Transverse colon (tissue), 4 donors: Measurements from ENCODE around the gene PSMG3. TPM values are rescaled to one million over a fixed set of nuclear protein-coding genes. Genes with fewer than 3 reads are reported as not detected.

Experiments
- DNase-seq: peaks from one replicate; pipeline ENCODE4 v3.0.0-alpha.2; 2019
- H3K27ac ChIP-seq, 4 donors: fragments of 200-600 bp; sonication (generic); 2 replicates each; pipeline ENCODE4 v1.5.1; 2016 to 2018; ENCODE audit warnings: inconsistent platforms in 4 of 4
- H3K27me3 ChIP-seq: fragments of 200-600 bp; sonication (generic); 2 replicates; pipeline ENCODE4 v1.5.1; 2017; ENCODE audit warnings: inconsistent platforms
- H3K36me3 ChIP-seq, 4 donors: fragments of 200-600 bp; sonication (generic); 2 replicates each; pipeline ENCODE4 v1.5.1; 2017 to 2019; ENCODE audit warnings: inconsistent platforms in 4 of 4
- H3K4me1 ChIP-seq, 4 donors: fragments of 200-600 bp; sonication (generic); 2 replicates each; pipeline ENCODE4 v1.5.1; 2017 to 2020; ENCODE audit warnings: inconsistent platforms in 4 of 4
- H3K4me3 ChIP-seq, 4 donors: fragments of 200-600 bp; sonication (generic); 1 replicate in 1 of 4; 2 replicates in 3 of 4; pipeline versions ENCODE4 v1.5.1 to v1.6.1; 2017 to 2019; ENCODE audit warnings: inconsistent platforms in 4 of 4
- H3K9me3 ChIP-seq, 2 donors: fragments of 200-600 bp; sonication (generic); 2 replicates each; pipeline ENCODE4 v1.5.1; 2017 to 2019; ENCODE audit warnings: inconsistent platforms in 2 of 2
- CTCF ChIP-seq, 5 experiments: fragments of 200-600 bp in 3 of 5; fragments of 450-650 bp in 2 of 5; sonication (generic) in 3 of 5; IDR thresholded peaks; 1 replicate in 2 of 5; 2 replicates in 3 of 5; pipeline ENCODE4 v1.5.1; 2016 to 2017; ENCODE audit warnings: antibody characterized with exemption in 5 of 5, inconsistent platforms in 3 of 5, mild to moderate bottlenecking in 2 of 5, moderate library complexity in 1 of 5
- EP300 ChIP-seq: sonication (generic); formaldehyde crosslinking; IDR thresholded peaks from one replicate; pipeline ENCODE4 v1.6.1; 2017; ENCODE audit warnings: antibody characterized with exemption, low read depth
- POLR2A ChIP-seq: fragments of 450-650 bp; IDR thresholded peaks from one replicate; pipeline ENCODE4 v1.6.1; 2016; ENCODE audit warnings: antibody characterized with exemption, mild to moderate bottlenecking, moderate library complexity
- POLR2AphosphoS5 ChIP-seq, 3 donors: sonication (generic); formaldehyde crosslinking; IDR thresholded peaks; one replicate each; pipeline ENCODE4 v1.6.1; 2016; ENCODE audit warnings: antibody characterized with exemption in 3 of 3
- WGBS, 2 donors: methylation state at CpG; one replicate each; pipeline ENCODE4 v1.1.5; 2018; ENCODE audit warnings: low coverage in 1 of 2; 5-methylcytosine and 5-hydroxymethylcytosine counted together
- in situ Hi-C, 4 donors: fragments of 200-750 bp; cut with MboI; loops; one replicate each; pipeline versions ENCODE4 v1.15.0 to v1.15.1; 2017; ENCODE audit warnings: low sequenced_read_pairs in 3 of 4, low pct_ligation_motif_present in 1 of 4, low pct_unique_long_range_greater_than_20kb in 1 of 4
- intact Hi-C: fragments of 100-400 bp; cut with DNase I; formaldehyde crosslinking; loops from one replicate; pipeline ENCODE4 v1.15.1; 2023; ENCODE audit warnings: low total_unique reads
- total RNA-seq, 4 donors: library from RNA; depleted of rRNA; stranded (reverse); fragments of >200 nt; gene quantifications; one replicate each; pipeline ENCODE4 v1.1.0, GENCODE V29; 2016

Gene PSMG3
- total RNA-seq, 4 donors from 2014 or later = 7.1 to 41.9 (median 27.6) TPM

DNA sequence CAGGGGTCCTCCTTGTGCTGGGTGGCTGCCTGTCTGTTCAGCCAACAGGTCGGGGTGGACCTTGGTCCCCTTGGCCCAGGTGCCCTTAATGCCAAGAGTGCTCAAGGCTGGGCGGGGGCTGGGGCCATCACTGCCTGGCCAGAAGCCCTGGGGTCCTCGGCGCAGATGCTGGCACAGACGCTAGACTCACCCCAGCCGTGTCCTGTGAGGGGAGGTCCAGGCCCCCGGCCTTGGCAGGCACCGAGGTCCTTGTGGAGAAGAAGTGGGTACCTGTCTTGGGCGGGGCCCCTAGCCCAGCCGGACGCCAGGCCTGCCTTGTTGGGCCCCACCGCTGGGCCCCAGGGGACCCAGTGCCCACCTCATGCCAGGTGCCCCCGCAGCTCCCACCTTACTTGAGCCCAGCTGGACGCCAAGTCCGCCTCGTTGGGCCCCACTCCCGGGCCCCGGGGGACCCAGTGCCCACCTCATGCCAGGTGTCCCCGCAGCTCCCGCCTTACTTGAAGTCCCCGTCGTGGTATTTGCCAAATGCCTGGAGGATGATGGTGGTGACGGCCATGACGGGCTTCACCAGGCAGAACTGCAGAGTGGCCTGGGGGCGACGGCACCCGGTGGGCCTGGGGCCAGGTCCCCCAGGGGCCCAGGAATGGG is 20.4 kb downstream of the PSMG3 start:
- in situ Hi-C loops (no loop called here), intact Hi-C loops (no loop called here)
- Histone ChIP-seq H3K27ac (no peak overlapping the region), H3K4me3 (no peak overlapping the region), H3K27me3 (no peaks in the 10 kb centered on the region), H3K4me1 (peaks cover 0 to 12% (median under 1%) of the 10 kb centered on the region in 4 donors), H3K9me3 (no peaks in the 10 kb centered on the region), H3K36me3 (no peaks in the 10 kb centered on the region)
- DNase-seq = no peak
- TF ChIP-seq CTCF (IDR thresholded peaks at IDR 0.05) (no peak), POLR2A (no peak), EP300 (no peak), POLR2AphosphoS5 (IDR thresholded peaks at IDR 0.05) (no peak)
- 93 to 100% methylated on average over 2 to 13 of the region's 27 CpGs for whole genome bisulfite sequencing, 2 donors

DNA sequence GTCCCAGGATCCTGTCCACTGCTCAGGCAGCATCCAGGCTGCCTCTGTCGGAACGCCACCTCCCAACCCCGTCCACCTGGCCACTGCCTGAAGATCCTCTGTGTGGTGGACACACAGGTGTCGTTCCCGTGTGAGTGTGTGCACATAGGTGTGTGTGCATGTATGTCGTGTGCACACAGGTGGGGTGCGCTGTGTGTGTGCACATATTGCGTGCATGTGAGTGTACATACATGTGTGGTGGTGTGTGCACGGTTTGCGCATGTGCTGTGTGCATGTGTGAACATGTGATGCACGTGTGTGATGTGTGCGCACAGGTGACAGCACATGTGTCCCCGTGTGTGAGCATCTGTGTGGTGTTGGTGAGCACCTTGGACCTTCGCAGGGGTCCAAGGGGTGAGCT is 20.9 kb downstream of the PSMG3 start:
- in situ Hi-C loops (no loop called here), intact Hi-C loops (no loop called here)
- Histone ChIP-seq H3K4me1 (peaks cover 0 to 10% (median 0%) of the 10 kb centered on the region in 4 donors), H3K36me3 (no peaks in the 10 kb centered on the region), H3K27me3 (no peaks in the 10 kb centered on the region), H3K27ac (no peak overlapping the region), H3K4me3 (no peak overlapping the region), H3K9me3 (no peaks in the 10 kb centered on the region)
- 82% methylated on average over 14 of the region's 14 CpGs; no CpG with 5 or more reads in 1 of the 2 donors for WGBS, 2 donors
- no peak for TF ChIP-seq POLR2AphosphoS5 (IDR thresholded peaks at IDR 0.05)
- TF ChIP-seq POLR2A = no peak
- no peak for TF ChIP-seq EP300
- TF ChIP-seq CTCF (IDR thresholded peaks at IDR 0.05) = no peak
- no peak for DNase-seq

DNA sequence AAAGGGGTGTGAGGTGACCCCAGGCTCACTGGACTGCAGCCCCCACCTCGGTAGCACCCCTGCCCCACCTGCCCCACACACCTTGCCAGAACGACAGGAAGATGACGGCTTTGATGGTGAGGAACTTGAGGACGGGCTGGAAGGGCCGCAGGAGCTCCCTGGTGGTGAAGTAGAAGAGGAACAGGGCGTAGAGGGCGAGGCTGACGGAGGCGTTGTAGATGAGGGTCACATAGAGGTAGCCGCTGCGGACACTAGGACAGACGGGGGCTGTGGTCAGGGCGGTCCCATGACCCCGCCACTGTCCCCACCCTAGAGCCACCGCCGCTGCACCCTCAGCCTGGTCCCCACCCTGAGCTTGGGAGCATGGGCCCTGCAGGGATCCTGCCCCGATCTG is 21.4 kb downstream of the PSMG3 start:
- Histone ChIP-seq H3K4me1 (peaks cover 0 to 10% (median 0%) of the 10 kb centered on the region in 4 donors), H3K27ac (no peak overlapping the region), H3K36me3 (no peaks in the 10 kb centered on the region), H3K4me3 (no peak overlapping the region), H3K9me3 (no peaks in the 10 kb centered on the region), H3K27me3 (no peaks in the 10 kb centered on the region)
- DNase-seq = no peak
- 66% methylated on average over 17 of the region's 17 CpGs; no CpG with 5 or more reads in 1 of the 2 donors for WGBS, 2 donors
- TF ChIP-seq EP300 (no peak), POLR2AphosphoS5 (IDR thresholded peaks at IDR 0.05) (no peak), CTCF (IDR thresholded peaks at IDR 0.05) (no peak), POLR2A (no peak)
- in situ Hi-C loops (no loop called here), intact Hi-C loops (no loop called here)

DNA sequence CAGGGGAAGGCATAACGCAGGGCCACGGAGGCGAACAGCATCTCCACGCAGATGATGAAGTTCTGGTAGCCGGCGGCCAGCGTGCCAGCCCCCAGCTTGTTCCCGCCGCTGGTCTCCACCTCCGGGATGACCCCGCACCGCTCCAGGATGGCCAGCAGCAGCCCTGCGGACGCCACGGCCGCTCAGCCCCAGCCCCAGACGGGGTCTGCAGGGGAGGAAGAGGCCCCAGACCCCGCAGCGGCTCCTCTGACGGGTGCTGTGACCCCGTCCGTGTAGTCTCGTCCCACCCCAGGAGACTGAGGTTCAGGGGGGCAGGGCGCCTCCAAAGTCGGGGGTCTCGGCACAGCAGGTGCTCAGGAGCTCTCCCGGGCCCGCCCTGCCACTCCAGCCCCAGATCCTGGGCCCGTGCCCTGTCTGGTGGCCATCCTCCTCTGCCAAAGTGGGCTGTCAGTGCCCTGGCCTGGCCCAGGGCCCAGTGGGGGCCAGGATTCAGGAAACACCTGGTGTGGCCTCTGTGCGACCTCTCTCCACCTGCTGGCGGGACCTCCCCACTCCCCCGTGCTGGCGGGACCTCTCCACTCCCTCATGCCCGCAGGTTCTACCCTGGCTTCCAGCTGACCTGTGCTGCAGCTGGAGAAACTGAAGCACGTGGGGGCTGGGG is 21.9 kb downstream of the PSMG3 start:
- intact Hi-C loops (no loop called here), in situ Hi-C loops (no loop called here)
- 88% methylated on average over 23 of the region's 35 CpGs; no CpG with 5 or more reads in 1 of the 2 donors for WGBS, 2 donors
- no peak for DNase-seq
- Histone ChIP-seq H3K9me3 (no peaks in the 10 kb centered on the region), H3K27ac (no peak overlapping the region), H3K36me3 (no peaks in the 10 kb centered on the region), H3K27me3 (no peaks in the 10 kb centered on the region), H3K4me3 (no peak overlapping the region), H3K4me1 (peaks cover 0 to 10% (median 0%) of the 10 kb centered on the region in 4 donors)
- TF ChIP-seq POLR2A = no peak
